B cell (primary cell): Measurements from ENCODE around the gene KIRREL3. TPM values are rescaled to one million over a fixed set of nuclear protein-coding genes. Genes with fewer than 3 reads are reported as not detected.

Experiments used
- ATAC-seq: fragments of 200-7000 bp; cut with Tn5 transposase; one replicate; pipeline ENCODE4 v1.10.0; 2021; ENCODE audit warnings: low read depth, mild to moderate bottlenecking, moderate number of reproducible peaks, moderate library complexity
- CTCF ChIA-PET: fragments of 350-600 bp; sonication (Branson Sonifier 250); formaldehyde crosslinking; loops from one replicate; lab custom pipeline; 2021; ENCODE audit warnings: antibody characterized with exemption, inconsistent platforms; lab: Charles Lee
- POLR2A ChIA-PET: fragments of 350-600 bp; sonication (Branson Sonifier 250); formaldehyde crosslinking; loops from one replicate; lab custom pipeline; 2021; ENCODE audit warnings: antibody characterized with exemption; lab: Charles Lee
- DNase-seq: peaks from one replicate; pipeline ENCODE4 v3.0.0; 2013
- H2AFZ ChIP-seq: 2 replicates; pipeline ENCODE4 v1.6.1; 2012; ENCODE audit warnings: mild to moderate bottlenecking, low read depth, low read length; ENCODE audit not compliant: insufficient read depth, poor library complexity, severe bottlenecking
- H3K27ac ChIP-seq, 2 donors: 1 replicate in 1 of 2; 2 replicates in 1 of 2; pipeline ENCODE4 v1.5.1; 2012 to 2013; ENCODE audit warnings: low read length in 2 of 2, mild to moderate bottlenecking in 2 of 2, moderate library complexity in 1 of 2
- H3K27me3 ChIP-seq, 4 experiments: fragments of 200-600 bp in 1 of 4; sonication (generic) in 1 of 4; replicated peaks in 1 of 4; 1 replicate in 2 of 4; 2 replicates in 2 of 4; pipeline versions ENCODE4 v1.6.1 to v1.7.0; 2013 to 2016; ENCODE audit warnings: low read length in 3 of 4, mild to moderate bottlenecking in 2 of 4, mixed read lengths in 1 of 4, moderate library complexity in 1 of 4; ENCODE audit not compliant: insufficient read depth in 4 of 4, control insufficient read depth in 3 of 4; ENCODE audit errors: control extremely low read depth in 1 of 4
- H3K36me3 ChIP-seq, 2 experiments: replicated peaks in 1 of 2; 1 replicate in 1 of 2; 2 replicates in 1 of 2; pipeline versions ENCODE4 v1.6.1 to v1.7.1; 2013; ENCODE audit warnings: low read length in 1 of 2; ENCODE audit not compliant: insufficient read depth in 2 of 2, control insufficient read depth in 1 of 2; ENCODE audit errors: control extremely low read depth in 1 of 2, extremely low read depth in 1 of 2
- H3K4me1 ChIP-seq, 2 donors: fragments of 200-600 bp in 1 of 2; sonication (generic) in 1 of 2; 1 replicate in 1 of 2; 2 replicates in 1 of 2; pipeline versions ENCODE4 v1.5.1 to v1.6.1; 2013 to 2017; ENCODE audit warnings: low read length in 2 of 2; ENCODE audit not compliant: control insufficient read depth in 2 of 2, insufficient read depth in 2 of 2
- H3K4me2 ChIP-seq: replicated peaks from 2 replicates; pipeline ENCODE3; 2012; ENCODE audit warnings: mild to moderate bottlenecking, low read depth, low read length; ENCODE audit not compliant: poor library complexity, severe bottlenecking
- H3K4me3 ChIP-seq, 5 experiments: fragments of 200-600 bp in 1 of 5; sonication (generic) in 1 of 5; 1 replicate in 3 of 5; 2 replicates in 2 of 5; pipeline versions ENCODE4 v1.5.1 to v1.7.0; 2011 to 2016; ENCODE audit warnings: low read length in 4 of 5, mild to moderate bottlenecking in 4 of 5, low read depth in 2 of 5, control low read depth in 1 of 5, moderate library complexity in 1 of 5; ENCODE audit not compliant: insufficient read depth in 1 of 5; ENCODE audit errors: control extremely low read depth in 1 of 5, extremely low read depth in 1 of 5
- H3K79me2 ChIP-seq: fragments of 200-600 bp; sonication (generic); one replicate; pipeline ENCODE4 v1.6.0; 2016; ENCODE audit warnings: low read length; ENCODE audit not compliant: control insufficient read depth, insufficient read depth
- H3K9ac ChIP-seq: fragments of 200-600 bp; sonication (generic); 2 replicates; pipeline ENCODE4 v1.6.1; 2017; ENCODE audit warnings: mild to moderate bottlenecking, low read length, moderate library complexity
- H3K9me3 ChIP-seq, 3 donors: one replicate each; pipeline versions ENCODE4 v1.6.1 to v1.7.1; 2013; ENCODE audit warnings: low read length in 2 of 3; ENCODE audit not compliant: control insufficient read depth in 2 of 3, insufficient read depth in 1 of 3; ENCODE audit errors: control extremely low read depth in 1 of 3
- H4K20me1 ChIP-seq: 2 replicates; pipeline ENCODE4 v1.6.0; 2012; ENCODE audit warnings: mild to moderate bottlenecking, low read length; ENCODE audit not compliant: insufficient read depth, control insufficient read depth, poor library complexity, severe bottlenecking
- H3K27ac Mint-ChIP-seq: one replicate; pipeline ENCODE4 v1.8.0; 2021; ENCODE audit warnings: mixed read lengths
- H3K27me3 Mint-ChIP-seq: one replicate; pipeline ENCODE4 v1.8.0; 2021; ENCODE audit warnings: mixed read lengths
- H3K4me1 Mint-ChIP-seq: one replicate; pipeline ENCODE4 v1.8.0; 2021; ENCODE audit warnings: mixed read lengths
- H3K4me3 Mint-ChIP-seq: one replicate; pipeline ENCODE4 v1.8.0; 2021; ENCODE audit warnings: mixed read lengths
- H3K9me3 Mint-ChIP-seq: one replicate; pipeline ENCODE4 v1.8.0; 2022; ENCODE audit warnings: mixed read lengths; ENCODE audit not compliant: insufficient read depth
- EZH2 ChIP-seq: IDR thresholded peaks from 2 replicates; pipeline ENCODE4 v1.6.1; 2012; ENCODE audit warnings: borderline replicate concordance, low read depth, mild to moderate bottlenecking, moderate library complexity, low read length; ENCODE audit not compliant: insufficient read depth, poor library complexity, severe bottlenecking
- WGBS: methylation state at CpG from one replicate; pipeline ENCODE4 v1.1.5; 2013; ENCODE audit warnings: missing lambda C conversion rate; ENCODE audit not compliant: insufficient coverage; 5-methylcytosine and 5-hydroxymethylcytosine counted together
- intact Hi-C: fragments of 100-400 bp; cut with micrococcal nuclease; formaldehyde crosslinking; loops from one replicate; pipeline ENCODE4 v1.10.0; 2022
- polyA plus RNA-seq: library from polyadenylated mRNA; depleted of rRNA; stranded (reverse); fragments of >200 nt; gene quantifications from 2 replicates; pipeline ENCODE4 v1.2.3, GENCODE V29; 2012
- total RNA-seq, 2 donors: library from RNA; stranded (reverse); fragments of 120-200 nt in 1 of 2; gene quantifications; 1 replicate in 1 of 2; 2 replicates in 1 of 2; pipeline versions ENCODE4 v1.2.3 to v1.2.4, GENCODE V29; 2013 to 2022
- TF ChIP-seq, protein P1 (sequence below): fragments of 200-600 bp; IDR thresholded peaks from one replicate; pipeline ENCODE4 v1.8.0; 2022; ENCODE audit warnings: antibody characterized with exemption, mild to moderate bottlenecking

KIRREL3 gene
- total and polyA plus RNA-seq, 2 donors (not counting 1 experiment from before 2014, with no cell fraction given) = not detected

DNA sequence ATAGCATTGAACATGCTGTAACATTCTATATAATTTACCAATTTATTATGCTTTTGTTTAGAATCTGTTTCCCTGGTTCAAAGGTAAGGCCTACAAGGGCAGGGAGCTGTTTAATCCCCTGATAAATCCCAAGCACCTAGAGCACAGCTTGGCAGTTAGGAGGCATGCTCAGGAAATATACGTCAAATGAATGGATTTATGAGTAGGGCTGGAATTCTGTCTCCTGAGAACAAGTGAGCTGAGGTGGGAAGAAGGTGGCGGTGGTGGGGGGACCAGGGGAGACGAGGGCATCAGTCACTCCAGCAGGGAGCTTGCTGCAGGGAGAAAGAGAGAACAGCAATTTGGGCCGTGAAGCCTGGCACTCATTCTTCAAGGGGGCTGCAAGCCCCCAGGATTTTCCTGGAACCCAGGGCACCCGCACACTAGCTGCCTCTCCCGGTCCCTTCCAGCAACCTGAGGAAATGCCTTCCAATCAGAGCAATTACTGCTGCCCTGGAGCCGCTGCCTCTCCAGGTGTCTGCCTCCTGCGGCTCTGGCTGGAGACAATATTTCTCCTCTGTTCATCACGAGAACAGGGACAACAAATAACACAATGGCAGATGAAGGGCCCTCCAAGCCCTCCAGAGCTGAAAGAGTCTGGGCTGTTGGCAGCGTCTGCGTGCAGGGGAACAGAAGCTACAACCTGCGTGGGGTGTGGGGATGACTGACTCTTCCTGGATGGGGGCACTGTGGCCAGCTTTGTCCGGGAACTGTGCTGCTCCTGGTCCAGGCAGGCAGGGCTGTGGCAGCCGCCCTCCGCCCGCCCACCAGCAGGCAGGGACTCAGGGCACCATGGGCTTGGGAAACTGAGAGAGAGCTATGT, 411.7 kb downstream of the KIRREL3 start:
- Mint-ChIP-seq H3K27me3 (peaks cover 2% of the 10 kb centered on the region), H3K9me3 (no peaks in the 10 kb centered on the region), H3K27ac (no peak overlapping the region), H3K4me1 (no peaks in the 10 kb centered on the region), H3K4me3 (no peak overlapping the region)
- Histone ChIP-seq H3K4me3 (no peak overlapping the region), H3K27me3 (no peaks in the 10 kb centered on the region), H3K36me3 (no peaks in the 10 kb centered on the region), H3K9ac (no peak overlapping the region), H4K20me1 (no peaks in the 10 kb centered on the region), H2AFZ (no peak overlapping the region), H3K4me1 (no peaks in the 10 kb centered on the region), H3K27ac (no peak overlapping the region), H3K9me3 (no peaks in the 10 kb centered on the region), H3K4me2 (no peak overlapping the region), H3K79me2 (no peaks in the 10 kb centered on the region)
- TF ChIP-seq EZH2 = no peak
- TF ChIP-seq, protein P1, sequence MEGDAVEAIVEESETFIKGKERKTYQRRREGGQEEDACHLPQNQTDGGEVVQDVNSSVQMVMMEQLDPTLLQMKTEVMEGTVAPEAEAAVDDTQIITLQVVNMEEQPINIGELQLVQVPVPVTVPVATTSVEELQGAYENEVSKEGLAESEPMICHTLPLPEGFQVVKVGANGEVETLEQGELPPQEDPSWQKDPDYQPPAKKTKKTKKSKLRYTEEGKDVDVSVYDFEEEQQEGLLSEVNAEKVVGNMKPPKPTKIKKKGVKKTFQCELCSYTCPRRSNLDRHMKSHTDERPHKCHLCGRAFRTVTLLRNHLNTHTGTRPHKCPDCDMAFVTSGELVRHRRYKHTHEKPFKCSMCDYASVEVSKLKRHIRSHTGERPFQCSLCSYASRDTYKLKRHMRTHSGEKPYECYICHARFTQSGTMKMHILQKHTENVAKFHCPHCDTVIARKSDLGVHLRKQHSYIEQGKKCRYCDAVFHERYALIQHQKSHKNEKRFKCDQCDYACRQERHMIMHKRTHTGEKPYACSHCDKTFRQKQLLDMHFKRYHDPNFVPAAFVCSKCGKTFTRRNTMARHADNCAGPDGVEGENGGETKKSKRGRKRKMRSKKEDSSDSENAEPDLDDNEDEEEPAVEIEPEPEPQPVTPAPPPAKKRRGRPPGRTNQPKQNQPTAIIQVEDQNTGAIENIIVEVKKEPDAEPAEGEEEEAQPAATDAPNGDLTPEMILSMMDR = no peak
- intact Hi-C loops = no loop called here
- POLR2A ChIA-PET = no interaction called here
- no peak for ATAC-seq
- CTCF ChIA-PET = no interaction called here
- no peak for DNase-seq
- 85% methylated on average over 16 of the region's 16 CpGs for WGBS

DNA sequence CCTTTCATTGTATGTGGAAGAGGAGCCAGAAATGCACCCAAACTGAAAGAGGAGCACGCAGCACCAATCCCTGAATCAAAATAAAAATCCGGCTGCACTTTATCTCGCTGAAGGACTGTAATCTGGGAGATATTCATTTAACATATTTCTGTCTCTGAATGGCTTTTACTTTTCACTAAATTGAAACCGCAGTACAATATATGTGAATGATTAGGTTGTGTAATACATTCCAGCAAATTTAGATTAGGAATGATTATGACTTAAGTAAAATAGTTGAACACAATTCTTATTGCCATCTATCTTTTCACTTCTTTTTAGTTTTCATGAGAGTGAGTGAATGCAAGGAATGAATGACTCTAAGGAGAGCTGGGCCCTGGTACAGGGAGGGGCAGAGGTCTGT, 413.0 kb downstream of the KIRREL3 start:
- Mint-ChIP-seq H3K4me3 (no peak overlapping the region), H3K9me3 (no peaks in the 10 kb centered on the region), H3K4me1 (no peaks in the 10 kb centered on the region), H3K27me3 (peaks cover 2% of the 10 kb centered on the region), H3K27ac (no peak overlapping the region)
- intact Hi-C loops = no loop called here
- Histone ChIP-seq H3K4me1 (no peaks in the 10 kb centered on the region), H4K20me1 (no peaks in the 10 kb centered on the region), H2AFZ (no peak overlapping the region), H3K9me3 (no peaks in the 10 kb centered on the region), H3K4me2 (no peak overlapping the region), H3K27me3 (no peaks in the 10 kb centered on the region), H3K79me2 (no peaks in the 10 kb centered on the region), H3K27ac (no peak overlapping the region), H3K36me3 (no peaks in the 10 kb centered on the region), H3K4me3 (no peak overlapping the region), H3K9ac (no peak overlapping the region)
- ChIA-PET POLR2A (no interaction called here), CTCF (no interaction called here)
- DNase-seq = no peak
- TF ChIP-seq, protein P1 = no peak
- TF ChIP-seq EZH2 = no peak
- no CpG with 5 or more reads among the region's 4 CpGs for WGBS
- no peak for ATAC-seq
